HFF-Myc (cell line): ENCODE data around the gene KLK5.

Experiments used
- DNase-seq: peaks from one replicate; pipeline ENCODE4 v3.0.0-alpha.2; 2011; ENCODE audit warnings: low read depth; ENCODE audit errors: extremely low read depth
- H3K4me3 ChIP-seq: replicated peaks from 2 replicates; pipeline ENCODE4 v1.5.1; 2011; ENCODE audit warnings: low read depth, mild to moderate bottlenecking, control low read depth, low read length
- CTCF ChIP-seq: IDR thresholded peaks from 2 replicates; pipeline ENCODE4 v1.5.1; 2012; ENCODE audit warnings: mild to moderate bottlenecking, low read depth, low read length, control low read depth; ENCODE audit errors: missing control alignments

KLK5 gene

GRCh38 chr19:50928831-50929230 is 24.0 kb downstream of the KLK5 start:
- TF ChIP-seq CTCF, result no peak
- no peak overlapping the region for H3K4me3 ChIP-seq
- no peak for DNase-seq

- DNase-seq, result no peak
- H3K4me3 ChIP-seq, result no peak overlapping the region
- TF ChIP-seq CTCF, result no peak
Observed at GRCh38 chr19:50926144-50926543, 26.7 kb downstream of the KLK5 start.

DNA sequence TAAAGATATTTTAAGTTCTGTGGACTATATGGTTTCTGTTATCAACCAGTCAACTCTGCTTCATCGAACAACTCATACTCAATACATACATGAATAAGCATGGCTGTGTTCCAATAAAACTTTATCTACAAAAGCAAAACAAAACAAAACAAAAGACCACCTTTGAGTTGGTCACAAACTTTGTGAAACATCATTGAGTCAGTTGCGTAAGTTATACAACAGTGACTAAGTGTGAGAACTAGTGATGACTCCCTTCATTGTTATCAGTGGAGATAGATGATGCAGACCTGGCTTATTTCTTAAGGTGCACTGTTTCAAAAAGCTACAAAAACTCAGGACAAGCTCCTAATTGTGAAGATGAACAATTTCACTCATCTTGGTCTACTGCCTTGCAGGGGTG is 27.1 kb downstream of the KLK5 start:
- TF ChIP-seq CTCF, result no peak
- H3K4me3 ChIP-seq, result no peak overlapping the region
- DNase-seq, result no peak

DNA sequence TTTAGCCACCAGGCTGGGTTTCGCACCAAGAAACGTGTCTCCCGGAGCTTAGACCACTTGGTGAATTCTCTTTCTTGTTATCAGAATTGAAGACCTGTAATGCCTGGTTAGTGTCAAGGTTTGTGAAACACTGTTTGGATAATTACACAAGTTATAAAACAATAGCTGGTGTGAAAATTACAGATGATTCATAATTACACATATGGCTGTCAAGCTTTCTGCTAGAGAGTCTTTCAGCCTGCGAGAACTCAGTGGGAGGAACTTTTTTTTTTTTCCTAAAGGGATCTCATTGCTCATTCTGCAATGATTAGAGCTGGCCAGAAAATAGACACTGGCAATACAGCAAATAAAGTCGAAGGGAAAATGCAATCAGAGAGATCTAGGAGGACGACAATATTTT is 28.3 kb downstream of the KLK5 start:
- TF ChIP-seq CTCF, result no peak
- DNase-seq, result no peak
- H3K4me3 ChIP-seq, result no peak overlapping the region

DNA sequence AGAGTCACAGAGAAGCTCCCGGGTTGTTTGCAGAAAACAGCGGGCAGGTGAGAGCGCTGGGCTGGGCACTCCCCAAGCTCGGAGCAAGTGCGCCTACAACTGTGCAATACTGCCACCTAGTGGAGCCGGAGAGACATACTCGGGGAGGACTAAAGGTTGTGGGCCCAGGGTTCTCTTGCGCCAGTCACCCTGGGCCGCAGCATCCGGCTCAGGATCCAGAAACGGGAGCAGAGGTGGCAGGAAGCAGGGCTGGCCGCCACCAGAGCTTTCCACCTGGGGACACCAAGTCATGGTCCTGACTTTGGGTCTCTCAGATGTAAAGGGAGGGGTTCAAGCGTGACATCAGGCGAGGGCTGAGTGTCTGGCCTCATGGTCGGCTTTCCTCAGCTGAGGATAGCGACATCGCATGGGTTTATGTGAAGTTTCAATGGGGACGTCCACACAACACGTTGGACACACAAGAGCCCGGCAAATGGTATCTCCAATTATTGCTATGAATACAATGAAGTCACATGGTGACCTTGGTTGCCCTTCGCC is 30.5 kb downstream of the KLK5 start:
- peak; percentile 45 for DNase-seq
- TF ChIP-seq CTCF, result peak; percentile 86
- H3K4me3 ChIP-seq, result no peak overlapping the region

GRCh38 chr19:50921426-50922316 is 31.2 kb downstream of the KLK5 start:
- no peak for DNase-seq
- no peak for TF ChIP-seq CTCF
- H3K4me3 ChIP-seq, result no peak overlapping the region
